GM19035 (cell line): ENCODE data around the gene PLCXD1.
"Not testable (repeated sequence)": the region's sequence is repeated elsewhere in the genome, so short reads cannot be mapped to it uniquely, and the experiment has no call there.

Source experiments
- ATAC-seq: cut with Tn5 transposase; IDR thresholded peaks from one replicate; pipeline ENCODE4 v1.9.1; 2021; ENCODE audit not compliant: unreplicated experiment

PLCXD1 gene

GRCh38 chrX:291411-291901 lies 10.3 kb downstream of the PLCXD1 start:
- no peak for ATAC-seq

DNA sequence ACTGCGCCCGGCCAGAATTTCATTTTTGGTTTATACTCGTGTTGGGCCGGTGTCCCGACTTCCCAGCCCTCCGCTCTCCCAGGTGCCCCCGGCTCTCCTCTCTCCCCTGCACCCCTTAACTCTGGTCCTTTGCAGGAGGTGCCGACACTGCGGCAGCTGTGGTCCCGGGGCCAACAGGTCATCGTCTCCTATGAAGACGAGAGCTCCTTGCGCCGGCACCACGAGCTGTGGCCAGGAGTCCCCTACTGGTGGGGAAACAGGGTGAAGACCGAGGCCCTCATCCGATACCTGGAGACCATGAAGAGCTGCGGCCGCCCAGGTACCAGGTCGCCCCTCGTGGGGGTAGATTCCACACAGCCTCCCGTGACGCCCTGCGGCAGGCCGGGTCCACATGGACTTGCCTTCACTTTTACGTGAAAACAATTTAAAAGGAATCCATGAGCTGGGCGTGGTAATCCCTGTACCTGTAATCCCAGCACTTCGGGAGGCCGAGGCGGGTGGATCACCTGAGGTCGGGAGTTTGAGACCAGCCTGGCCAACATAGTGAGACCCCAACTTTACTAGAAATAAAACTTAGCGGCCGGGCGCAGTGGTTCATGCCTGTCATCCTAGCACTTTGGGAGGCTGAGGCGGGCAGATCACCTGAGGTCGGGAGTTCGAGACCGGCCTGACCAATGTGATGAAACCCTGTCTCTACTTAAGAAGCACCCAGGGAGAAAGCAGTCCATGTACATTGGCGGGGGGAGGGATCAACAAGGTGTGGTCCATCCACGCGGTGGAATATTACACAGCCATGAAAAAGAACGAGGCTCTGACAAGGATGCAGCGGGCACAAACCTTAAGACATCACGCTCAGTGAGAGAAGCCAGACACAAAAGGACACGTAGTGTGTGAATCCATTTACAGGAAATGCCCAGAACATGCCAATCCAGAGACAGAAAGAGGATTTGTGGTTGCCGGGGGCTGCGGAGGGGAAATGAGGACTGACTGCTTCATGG lies 12.0 kb downstream of the PLCXD1 start:
- no peak for ATAC-seq

GRCh38 chrX:295136-295535 lies 14.0 kb downstream of the PLCXD1 start:
- no peak for ATAC-seq

DNA sequence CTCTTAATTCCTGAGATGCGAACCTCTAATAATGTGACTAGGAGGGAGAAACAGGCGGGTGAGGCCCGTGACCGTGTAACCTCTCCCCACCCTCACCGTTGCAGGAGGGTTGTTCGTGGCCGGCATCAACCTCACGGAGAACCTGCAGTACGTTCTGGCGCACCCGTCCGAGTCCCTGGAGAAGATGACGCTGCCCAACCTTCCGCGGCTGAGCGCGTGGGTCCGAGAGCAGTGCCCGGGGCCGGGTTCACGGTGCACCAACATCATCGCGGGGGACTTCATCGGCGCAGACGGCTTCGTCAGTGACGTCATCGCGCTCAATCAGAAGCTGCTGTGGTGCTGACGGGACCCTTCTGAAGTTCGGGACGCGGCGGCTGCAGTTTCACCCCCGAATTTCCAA lies 17.8 kb downstream of the PLCXD1 start:
- ATAC-seq = no peak

DNA sequence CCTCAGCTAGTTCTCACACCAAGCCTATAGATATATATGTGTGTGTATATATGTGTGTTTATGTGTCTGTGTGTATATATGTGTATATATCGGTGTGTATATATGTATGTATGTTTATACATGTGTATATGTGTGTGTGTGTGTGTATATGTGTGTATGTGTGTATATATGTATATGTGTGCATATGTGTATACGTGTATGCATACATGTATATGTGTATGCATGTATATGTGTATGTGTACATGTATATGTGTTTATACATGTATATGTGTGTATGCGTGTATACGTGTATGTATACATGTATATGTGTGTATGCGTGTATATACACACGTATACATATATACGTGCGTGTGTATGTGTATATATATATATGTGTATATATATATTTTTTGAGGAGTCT lies 19.2 kb downstream of the PLCXD1 start:
- ATAC-seq = no peak

GRCh38 chrX:302975-303374 lies 21.8 kb downstream of the PLCXD1 start:
- ATAC-seq = no peak

GRCh38 chrX:305781-306613 lies 24.8 kb downstream of the PLCXD1 start:
- not testable (repeated sequence) for ATAC-seq

GRCh38 chrX:306614-307251 lies 25.6 kb downstream of the PLCXD1 start:
- ATAC-seq = not testable (repeated sequence)

- ATAC-seq = no peak
These were observed 26.3 kb downstream of the PLCXD1 start for GRCh38 chrX:307261-308111.

DNA sequence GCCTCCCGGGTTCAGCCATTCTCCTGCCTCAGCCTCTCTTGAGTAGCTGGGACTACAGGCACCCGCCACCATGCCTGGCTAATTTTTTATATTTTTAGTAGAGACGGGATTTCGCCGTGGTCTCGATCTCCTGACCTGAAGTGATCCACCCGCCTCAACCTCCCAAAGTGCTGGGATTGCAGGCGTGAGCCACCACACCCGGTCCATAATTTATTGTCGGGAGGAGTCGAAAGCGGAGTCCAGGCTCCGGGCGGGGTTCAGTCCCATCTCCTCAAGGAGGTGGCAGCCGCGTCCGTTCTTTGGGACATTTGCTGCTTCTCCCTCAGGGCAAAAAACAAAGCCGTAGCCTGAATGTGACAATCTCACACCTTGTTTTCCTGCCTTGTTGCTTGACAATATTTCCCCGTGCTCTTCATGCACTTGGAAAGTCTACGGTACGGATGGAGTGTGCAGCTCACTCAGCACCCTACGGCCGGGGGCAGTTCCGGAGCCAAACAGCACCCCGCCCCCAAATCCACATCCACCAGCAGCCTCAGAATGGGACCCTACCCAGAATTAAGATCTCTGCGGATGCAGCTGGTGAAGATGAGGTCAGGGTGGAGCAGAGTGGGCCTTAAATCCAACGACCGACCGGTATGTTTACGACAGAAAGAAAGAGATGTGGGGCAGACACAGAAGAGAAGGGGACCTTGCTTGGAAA lies 27.8 kb downstream of the PLCXD1 start:
- no peak for ATAC-seq

GRCh38 chrX:310621-311155 lies 29.5 kb downstream of the PLCXD1 start:
- ATAC-seq = no peak

DNA sequence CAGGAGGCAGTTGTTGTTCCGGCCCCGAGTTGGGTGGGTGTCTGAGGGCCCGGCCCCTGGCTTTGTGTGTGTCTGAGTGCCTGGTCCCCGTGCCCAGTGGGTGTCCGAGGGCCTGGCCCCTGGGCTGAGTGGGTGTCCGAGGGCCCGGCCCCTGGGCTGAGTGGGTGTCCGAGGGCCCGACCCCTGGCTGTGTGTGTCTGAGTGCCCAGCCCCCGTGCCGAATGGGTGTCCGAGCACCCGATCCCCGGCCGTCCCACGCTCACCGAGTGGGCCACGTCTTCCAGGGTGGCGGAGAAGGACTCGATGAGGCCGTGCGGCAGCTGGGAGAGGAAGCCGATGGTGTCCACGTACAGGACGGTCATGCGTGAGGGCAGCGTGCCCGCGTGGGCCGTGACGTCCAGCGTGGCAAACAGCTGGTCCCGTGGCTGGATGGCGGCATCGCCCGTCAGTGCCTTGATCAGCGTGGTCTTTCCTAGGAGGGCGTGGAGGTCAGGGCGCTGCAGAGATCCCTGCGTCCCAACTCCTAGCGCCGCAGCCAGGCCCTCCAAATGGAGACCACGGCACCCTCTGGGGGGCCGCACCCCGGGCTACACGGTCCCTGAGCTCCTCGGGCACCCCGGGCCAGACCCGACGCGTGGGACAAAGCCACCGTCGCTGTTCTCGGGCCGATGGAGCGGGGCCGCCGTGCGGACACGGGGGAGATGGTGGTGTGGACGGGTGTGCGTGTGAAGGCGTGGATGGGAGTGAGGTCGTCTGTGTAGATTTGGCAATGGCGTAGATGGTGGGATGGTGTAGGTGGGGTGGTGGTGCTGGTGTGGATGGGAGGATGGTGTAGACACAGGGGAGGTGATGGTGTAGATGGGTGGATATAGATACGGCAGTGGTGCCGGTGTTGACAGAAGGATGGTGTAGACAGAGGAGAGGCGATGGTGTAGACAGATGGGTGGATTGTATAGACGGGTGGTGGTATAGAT lies 30.3 kb downstream of the PLCXD1 start:
- no peak for ATAC-seq

GRCh38 chrX:312621-313331 lies 31.6 kb downstream of the PLCXD1 start:
- no peak for ATAC-seq

DNA sequence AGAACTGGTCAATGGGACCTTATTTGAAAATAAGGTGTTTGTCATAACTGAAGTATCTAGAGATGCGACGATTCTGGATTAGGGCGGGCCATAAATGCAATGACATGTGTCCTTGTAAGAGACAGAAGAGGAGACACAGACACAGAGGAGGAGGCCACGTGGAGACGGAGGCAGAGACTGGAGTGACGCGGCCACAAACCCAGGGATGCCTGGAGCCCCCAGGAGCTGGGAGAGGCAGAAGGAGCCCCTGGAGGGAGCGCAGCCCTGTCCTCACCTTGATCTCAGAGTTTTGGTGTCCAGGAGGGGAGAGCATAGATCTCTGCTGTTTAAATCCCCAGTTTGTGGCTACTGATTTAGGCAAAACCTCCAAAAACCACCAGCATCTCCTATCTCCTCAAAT lies 32.4 kb downstream of the PLCXD1 start:
- no peak for ATAC-seq

- no peak for ATAC-seq
These were observed 32.9 kb downstream of the PLCXD1 start for GRCh38 chrX:314049-314448.

GRCh38 chrX:314781-315595 lies 33.8 kb downstream of the PLCXD1 start:
- no peak for ATAC-seq
